ENCODE measurements around the gene LRFN5. TPM values are rescaled to one million over a fixed set of nuclear protein-coding genes. Genes with fewer than 3 reads are reported as not detected.

The LRFN5 gene
- total and polyA plus RNA-seq, 2 of the 8 experiments (the other 6 are each of a cell fraction or from before 2014, with no cell fraction given), result 0.85 to 4.7 TPM

DNA sequence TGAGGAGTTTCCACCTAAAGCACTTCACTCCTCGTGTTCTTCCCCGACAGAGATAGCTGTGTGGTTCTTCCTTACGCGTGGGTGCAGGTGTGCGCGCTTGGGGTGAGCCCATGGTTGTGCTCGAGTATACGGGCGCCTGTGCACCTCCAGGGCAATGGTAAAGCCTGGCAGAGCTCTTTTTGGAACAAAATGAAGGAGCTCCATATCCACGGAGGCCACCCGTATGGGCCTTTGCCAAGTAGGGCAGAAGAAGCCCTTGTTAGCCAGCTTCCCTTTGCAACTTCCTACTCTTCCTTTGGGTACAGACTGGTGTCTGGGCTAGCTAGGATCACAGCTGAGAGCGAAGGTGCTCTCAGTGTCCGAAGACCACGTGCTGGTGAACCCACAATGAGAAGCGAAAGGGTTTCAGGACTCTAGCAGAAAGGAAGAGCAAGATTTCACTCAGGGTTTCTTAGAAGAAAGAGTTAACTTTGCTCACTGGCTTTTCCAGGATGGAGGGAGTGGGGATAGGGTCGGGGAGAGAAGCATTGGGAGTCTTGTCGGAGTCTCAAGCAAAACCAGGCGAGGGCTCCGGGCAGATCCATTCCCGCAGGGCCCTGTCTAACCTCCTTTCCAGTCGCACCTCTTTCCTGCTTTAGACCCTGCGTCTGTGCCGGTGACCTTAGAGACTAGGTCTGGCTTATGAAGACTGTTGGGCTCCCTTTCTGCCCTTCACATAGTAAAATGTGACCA lies 960 bp upstream of the LRFN5 start:
- Histone ChIP-seq H3K79me2 (ENCODE audit: control insufficient read depth in 1 of 2, insufficient read depth in 2 of 2, low read length in 2 of 2) (peaks cover 0 to 15% of the 10 kb centered on the region in 2 experiments; a peak in 2 of 4 replicates), H3K23me2 (ENCODE audit: low read depth, low read length) (peaks cover 44% of the 10 kb centered on the region), H2AK5ac (ENCODE audit: low read depth, low read length) (no peak overlapping the region), H4K91ac (replicated peaks; ENCODE audit: insufficient read length, low read length) (peak overlapping the region; percentile 82), H2BK20ac (ENCODE audit: low read length) (peak overlapping the region; percentile 77), H2BK120ac (replicated peaks; ENCODE audit: low read depth, low read length) (peak overlapping the region; percentile 26), H3K9me3 (ENCODE audit: insufficient read depth in 2 of 2, low read depth in 1 of 2, low read length in 1 of 2) (no peaks in the 10 kb centered on the region), H3K27me3 (replicated peaks in 1 of 4; ENCODE audit: control insufficient read depth in 3 of 4, extremely low read depth in 1 of 4, insufficient read depth in 3 of 4, low read length in 3 of 4) (peaks cover 18 to 46% (median 35%) of the 10 kb centered on the region in 4 experiments), H4K5ac (ENCODE audit: insufficient read length, low read depth, low read length) (no peak overlapping the region), H3K27ac (ENCODE audit: low read depth, low read length) (no peak overlapping the region), H3K23ac (ENCODE audit: insufficient read length) (no peak overlapping the region), H3K14ac (ENCODE audit: insufficient read length) (no peak overlapping the region), H2BK15ac (ENCODE audit: low read length) (peak overlapping the region; percentile 75; the same call in 1 of the 2 replicates), H3K18ac (ENCODE audit: extremely low read depth, low read length) (peak overlapping the region; percentile 89), H3K4ac (replicated peaks; ENCODE audit: insufficient read length, low read depth, low read length) (no peak overlapping the region), H2AFZ (ENCODE audit: low read length) (peak overlapping the region; percentile 95), H3K4me1 (replicated peaks in 1 of 4; ENCODE audit: control insufficient read depth in 3 of 4, insufficient read depth in 4 of 4, low read length in 3 of 4) (peaks cover 0 to 19% (median 7%) of the 10 kb centered on the region in 4 experiments; a peak in 6 of 7 replicates), H4K8ac (ENCODE audit: extremely low read depth, insufficient read depth, low read length) (no peak overlapping the region; the same call in 1 of the 2 replicates), H4K20me1 (replicated peaks in 1 of 2; ENCODE audit: control insufficient read depth in 1 of 2, insufficient read depth in 2 of 2, low read length in 2 of 2) (peaks cover 1 to 3% of the 10 kb centered on the region in 2 experiments), H3K4me3 (ENCODE audit: extremely low read depth in 1 of 4, insufficient read depth in 2 of 4, low read depth in 3 of 4, low read length in 4 of 4) (peak overlapping the region; percentile 74 to 89 (median 77)), H3K9ac (replicated peaks in 1 of 4; ENCODE audit: extremely low read depth in 1 of 4, low read depth in 3 of 4, low read length in 3 of 4) (peak overlapping the region in 3 of 4 experiments; percentile 25 to 45 (median 44); a peak in 3 of 7 replicates), H3K56ac (replicated peaks; ENCODE audit: insufficient read length, low read depth, low read length) (peak overlapping the region; percentile 3), H3K79me1 (ENCODE audit: low read depth, low read length) (no peaks in the 10 kb centered on the region), H2BK5ac (ENCODE audit: low read depth, low read length) (peak overlapping the region; percentile 89; the same call in 1 of the 2 replicates), H3K36me3 (ENCODE audit: control insufficient read depth in 2 of 4, insufficient read depth in 4 of 4, low read length in 3 of 4) (no peaks in the 10 kb centered on the region), H3K4me2 (ENCODE audit: insufficient read depth in 1 of 2, low read depth in 2 of 2, low read length in 2 of 2) (peak overlapping the region; percentile 95 to 100), H2BK12ac (ENCODE audit: low read depth, low read length) (peak overlapping the region; percentile 78)
- FAIRE-seq, result peak; percentile 82
- DNase-seq (ENCODE audit: low read depth in 1 of 2, low spot score in 2 of 2), result peak in 1 of 2 experiments; percentile 82
- CTCF ChIA-PET (ENCODE audit: partially characterized antibody), result interaction anchor here (0.7 to 3.1 kb wide), 7 partner anchors 9 to 1235 kb away, joined by 3 to 17 read pairs (median 3); no protein-coding TSS in a partner anchor
- POLR2A ChIA-PET (ENCODE audit: partially characterized antibody), result interaction anchor here (0.7 to 2.1 kb wide), 5 partner anchors 9 to 325 kb away, joined by 3 to 4 read pairs (median 3); no protein-coding TSS in a partner anchor
- WGBS, 2 experiments (ENCODE audit: extremely low coverage in 1 of 2, insufficient coverage in 1 of 2, insufficient read length in 1 of 2, insufficient replicate concordance in 2 of 2, low coverage in 1 of 2, low lambda C conversion rate in 2 of 2, missing lambda C conversion rate in 1 of 2), result 2% methylated on average over 23 of the region's 23 CpGs; no CpG with 5 or more reads in 1 of the 2 experiments
- TF ChIP-seq BRCA1 (IDR thresholded peaks at IDR 0.05; ENCODE audit: low read depth, low read length) (no peak), JUN (IDR thresholded peaks at IDR 0.05; ENCODE audit: low read depth, low read length) (no peak), YY1 (IDR thresholded peaks at IDR 0.05; ENCODE audit: low read depth, low read length) (peak; percentile 38; the same call in 1 of the 2 replicates), ASH2L (IDR thresholded peaks at IDR 0.05; ENCODE audit: low read length) (peak; percentile 68), EP300 (IDR thresholded peaks at IDR 0.05; ENCODE audit: borderline replicate concordance in 1 of 2, low read depth in 2 of 2, low read length in 2 of 2) (no peak), SP2 (IDR thresholded peaks at IDR 0.05; ENCODE audit: low read length) (no peak), SRF (IDR thresholded peaks at IDR 0.05; ENCODE audit: low read depth, low read length) (no peak)

All from H1 (cell line).